Measurements from ENCODE around the gene SLC35F4. TPM values are rescaled to one million over a fixed set of nuclear protein-coding genes. Genes with fewer than 3 reads are reported as not detected.
"Not testable (repeated sequence)": the region's sequence is repeated elsewhere in the genome, so short reads cannot be mapped to it uniquely, and the experiment has no call there.

The SLC35F4 gene
- total RNA-seq, 2 experiments from 2014 or later, result not detected

GRCh38 chr14:57870686-57871457 is 5.0 kb upstream of the SLC35F4 start:
- Mint-ChIP-seq H3K4me3 (no peak overlapping the region), H3K36me3 (no peaks in the 10 kb centered on the region), H3K9me3 (no peaks in the 10 kb centered on the region), H3K27ac (no peak overlapping the region), H3K27me3 (peaks cover 9% of the 10 kb centered on the region), H3K4me1 (ENCODE audit: low read depth) (no peaks in the 10 kb centered on the region)
- ChIA-PET CTCF (interaction anchor here (1.0 kb wide), 1 partner anchor 383 kb away, joined by 4 read pairs; no protein-coding TSS in a partner anchor), POLR2A (no interaction called here)
- no peak for DNase-seq
- intact Hi-C loops (cut with micrococcal nuclease), result no loop called here

GRCh38 chr14:57869617-57870016 is 3.7 kb upstream of the SLC35F4 start:
- ChIA-PET POLR2A (no interaction called here), CTCF (interaction anchor here (0.5 kb wide), 1 partner anchor 540 kb away, joined by 3 read pairs; no protein-coding TSS in a partner anchor)
- intact Hi-C loops (cut with micrococcal nuclease), result no loop called here
- DNase-seq, result no peak
- Mint-ChIP-seq H3K36me3 (no peaks in the 10 kb centered on the region), H3K9me3 (no peaks in the 10 kb centered on the region), H3K4me3 (no peak overlapping the region), H3K27ac (no peak overlapping the region), H3K27me3 (peaks cover 10% of the 10 kb centered on the region), H3K4me1 (ENCODE audit: low read depth) (no peaks in the 10 kb centered on the region)

GRCh38 chr14:57866199-57866705 is 360 bp upstream of the SLC35F4 start:
- CTCF ChIA-PET, result no interaction called here

DNA sequence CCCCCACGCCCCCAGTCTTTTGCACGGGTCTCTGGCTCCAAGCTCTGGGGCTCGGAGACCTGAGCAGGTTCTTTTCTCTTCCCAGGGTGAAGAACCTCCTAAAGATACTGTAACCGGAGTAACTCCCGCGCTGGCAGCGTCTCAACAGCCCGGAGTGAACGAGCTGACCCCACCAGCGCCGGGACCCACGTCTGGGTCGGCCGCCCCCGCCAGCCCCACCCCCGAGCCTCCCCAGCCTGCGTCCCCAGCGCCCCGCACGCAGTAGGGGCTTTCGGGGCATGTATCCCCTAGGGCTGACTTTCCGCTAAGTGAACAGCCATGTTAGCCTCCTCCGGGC is 858 bp downstream of the SLC35F4 start:
- Mint-ChIP-seq H3K27me3 (peaks cover 18% of the 10 kb centered on the region), H3K4me1 (ENCODE audit: low read depth) (no peaks in the 10 kb centered on the region), H3K27ac (no peak overlapping the region), H3K36me3 (no peaks in the 10 kb centered on the region), H3K9me3 (no peaks in the 10 kb centered on the region), H3K4me3 (no peak overlapping the region)
- POLR2A ChIA-PET, result no interaction called here
- intact Hi-C loops (cut with micrococcal nuclease), result no loop called here
- CTCF ChIA-PET, result no interaction called here
- no peak for DNase-seq

More at GRCh38 chr14:57866199-57866705, 360 bp upstream of the SLC35F4 start:
- H3K4me3 Mint-ChIP-seq, result no peak overlapping the region
- no peaks in the 10 kb centered on the region for H3K9me3 Mint-ChIP-seq
- no peak overlapping the region for H3K27ac Mint-ChIP-seq
- H3K36me3 Mint-ChIP-seq, result no peaks in the 10 kb centered on the region
- POLR2A ChIA-PET, result no interaction called here
- intact Hi-C loops (cut with micrococcal nuclease), result no loop called here
- peaks cover 18% of the 10 kb centered on the region for H3K27me3 Mint-ChIP-seq
- DNase-seq, result no peak
- H3K4me1 Mint-ChIP-seq (ENCODE audit: low read depth), result no peaks in the 10 kb centered on the region

- POLR2A ChIA-PET, result no interaction called here
- intact Hi-C loops (cut with micrococcal nuclease), result no loop called here
- no peak for DNase-seq
These were observed 1.2 kb downstream of the SLC35F4 start for GRCh38 chr14:57864659-57865058.

DNA sequence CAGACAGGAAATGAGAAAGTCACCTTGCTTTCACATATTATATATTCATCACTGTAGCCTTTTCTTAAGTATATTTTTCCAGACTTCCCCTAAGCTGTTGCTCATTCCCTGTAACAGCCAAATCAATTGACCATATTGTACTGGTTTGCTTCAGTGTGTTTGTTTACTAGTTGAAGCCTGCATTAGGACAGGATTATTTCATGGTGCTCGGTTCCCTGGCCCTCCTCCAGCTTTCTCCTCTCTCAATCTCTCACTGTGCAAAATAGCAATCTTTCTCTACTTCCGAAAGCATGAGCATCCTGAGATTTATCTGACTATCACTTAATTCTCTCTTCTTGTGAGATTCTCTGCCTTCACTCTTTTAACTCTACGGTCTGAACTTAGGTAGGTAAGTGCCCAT is 2.4 kb downstream of the SLC35F4 start:
- Mint-ChIP-seq H3K4me3 (no peak overlapping the region), H3K36me3 (no peaks in the 10 kb centered on the region), H3K27me3 (peaks cover 18% of the 10 kb centered on the region), H3K9me3 (no peaks in the 10 kb centered on the region), H3K4me1 (ENCODE audit: low read depth) (no peaks in the 10 kb centered on the region), H3K27ac (no peak overlapping the region)
- CTCF ChIA-PET, result no interaction called here
- intact Hi-C loops (cut with micrococcal nuclease), result no loop called here
- POLR2A ChIA-PET, result no interaction called here
- no peak for DNase-seq

More at GRCh38 chr14:57864659-57865058, 1.2 kb downstream of the SLC35F4 start:
- Mint-ChIP-seq H3K4me1 (ENCODE audit: low read depth) (no peaks in the 10 kb centered on the region), H3K27me3 (peaks cover 18% of the 10 kb centered on the region), H3K9me3 (no peaks in the 10 kb centered on the region), H3K27ac (no peak overlapping the region), H3K4me3 (no peak overlapping the region), H3K36me3 (no peaks in the 10 kb centered on the region)
- CTCF ChIA-PET, result no interaction called here

GRCh38 chr14:57855666-57856065 is 10.2 kb downstream of the SLC35F4 start:
- H3K4me1 Mint-ChIP-seq (ENCODE audit: low read depth); H3K36me3 Mint-ChIP-seq; DNase-seq; POLR2A ChIA-PET; H3K27me3 Mint-ChIP-seq; CTCF ChIA-PET; intact Hi-C loops (cut with micrococcal nuclease); H3K9me3 Mint-ChIP-seq; H3K4me3 Mint-ChIP-seq; H3K27ac Mint-ChIP-seq: not testable (repeated sequence)

- CTCF ChIA-PET, result no interaction called here
- H3K4me1 Mint-ChIP-seq (ENCODE audit: low read depth), result no peaks in the 10 kb centered on the region
- no peaks in the 10 kb centered on the region for H3K36me3 Mint-ChIP-seq
- POLR2A ChIA-PET, result no interaction called here
- H3K27me3 Mint-ChIP-seq, result no peaks in the 10 kb centered on the region
- H3K27ac Mint-ChIP-seq, result no peak overlapping the region
- no peak for DNase-seq
- intact Hi-C loops (cut with micrococcal nuclease), result no loop called here
- H3K9me3 Mint-ChIP-seq, result no peaks in the 10 kb centered on the region
- no peak overlapping the region for H3K4me3 Mint-ChIP-seq
These were observed 11.3 kb downstream of the SLC35F4 start for GRCh38 chr14:57854571-57854970.

- POLR2A ChIA-PET, result no interaction called here
- no peak for DNase-seq
- Mint-ChIP-seq H3K36me3 (no peaks in the 10 kb centered on the region), H3K4me1 (ENCODE audit: low read depth) (no peaks in the 10 kb centered on the region), H3K4me3 (no peak overlapping the region), H3K9me3 (no peaks in the 10 kb centered on the region), H3K27ac (no peak overlapping the region), H3K27me3 (no peaks in the 10 kb centered on the region)
- CTCF ChIA-PET, result no interaction called here
- intact Hi-C loops (cut with micrococcal nuclease), result no loop called here
These were observed 14.5 kb downstream of the SLC35F4 start for GRCh38 chr14:57851354-57851753.

DNA sequence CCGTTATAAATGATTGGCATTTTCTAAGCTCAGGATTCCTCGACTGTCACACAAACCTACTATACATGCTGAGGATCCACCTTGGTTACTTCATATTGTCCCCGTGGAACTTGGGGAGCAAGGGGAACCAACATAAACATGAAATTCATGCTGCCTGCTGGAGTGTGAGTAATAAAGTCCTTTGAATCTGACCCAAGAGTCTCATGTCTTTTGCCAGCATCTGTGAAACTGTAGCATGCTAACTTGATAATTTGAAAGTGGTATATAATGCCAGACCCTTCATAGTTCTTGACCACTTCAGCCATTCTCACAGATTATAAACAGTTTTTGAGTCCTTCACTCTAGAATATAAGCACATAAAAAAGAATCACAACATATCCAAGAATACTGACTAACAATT is 17.1 kb downstream of the SLC35F4 start:
- H3K9me3 Mint-ChIP-seq, result no peaks in the 10 kb centered on the region
- CTCF ChIA-PET, result no interaction called here
- no peak overlapping the region for H3K4me3 Mint-ChIP-seq
- no peaks in the 10 kb centered on the region for H3K4me1 Mint-ChIP-seq (ENCODE audit: low read depth)
- no peak for DNase-seq
- H3K27ac Mint-ChIP-seq, result no peak overlapping the region
- POLR2A ChIA-PET, result no interaction called here
- no peaks in the 10 kb centered on the region for H3K36me3 Mint-ChIP-seq
- intact Hi-C loops (cut with micrococcal nuclease), result no loop called here
- no peaks in the 10 kb centered on the region for H3K27me3 Mint-ChIP-seq

- ChIA-PET POLR2A (no interaction called here), CTCF (no interaction called here)
- Mint-ChIP-seq H3K36me3 (no peaks in the 10 kb centered on the region), H3K27me3 (no peaks in the 10 kb centered on the region), H3K27ac (no peak overlapping the region), H3K9me3 (no peaks in the 10 kb centered on the region), H3K4me3 (no peak overlapping the region), H3K4me1 (ENCODE audit: low read depth) (no peaks in the 10 kb centered on the region)
- no peak for DNase-seq
- intact Hi-C loops (cut with micrococcal nuclease), result no loop called here
These were observed 17.5 kb downstream of the SLC35F4 start for GRCh38 chr14:57848353-57848752.

DNA sequence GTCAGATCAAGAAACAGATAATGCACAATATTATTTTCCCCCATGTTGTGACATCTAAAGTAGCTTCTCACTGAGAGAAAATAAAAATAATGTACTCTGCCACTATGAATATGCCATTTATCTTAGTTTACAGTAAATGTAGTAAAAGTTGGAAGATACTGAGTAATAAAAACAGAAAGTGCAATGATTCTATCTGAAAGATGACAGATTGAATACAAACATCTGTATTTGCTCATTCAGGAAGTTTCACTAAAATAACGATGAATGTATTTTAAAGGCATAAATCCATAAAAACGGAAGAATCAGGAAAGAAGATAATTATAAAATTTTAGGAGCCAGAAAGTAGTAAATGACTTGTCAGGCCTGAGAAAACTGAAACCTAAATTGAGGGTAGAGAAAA is 18.2 kb downstream of the SLC35F4 start:
- intact Hi-C loops (cut with micrococcal nuclease), result no loop called here
- no peaks in the 10 kb centered on the region for H3K36me3 Mint-ChIP-seq
- ChIA-PET CTCF (no interaction called here), POLR2A (no interaction called here)
- no peaks in the 10 kb centered on the region for H3K27me3 Mint-ChIP-seq
- no peak for DNase-seq
- no peaks in the 10 kb centered on the region for H3K4me1 Mint-ChIP-seq (ENCODE audit: low read depth)
- no peaks in the 10 kb centered on the region for H3K9me3 Mint-ChIP-seq
- H3K27ac Mint-ChIP-seq, result no peak overlapping the region
- H3K4me3 Mint-ChIP-seq, result no peak overlapping the region

DNA sequence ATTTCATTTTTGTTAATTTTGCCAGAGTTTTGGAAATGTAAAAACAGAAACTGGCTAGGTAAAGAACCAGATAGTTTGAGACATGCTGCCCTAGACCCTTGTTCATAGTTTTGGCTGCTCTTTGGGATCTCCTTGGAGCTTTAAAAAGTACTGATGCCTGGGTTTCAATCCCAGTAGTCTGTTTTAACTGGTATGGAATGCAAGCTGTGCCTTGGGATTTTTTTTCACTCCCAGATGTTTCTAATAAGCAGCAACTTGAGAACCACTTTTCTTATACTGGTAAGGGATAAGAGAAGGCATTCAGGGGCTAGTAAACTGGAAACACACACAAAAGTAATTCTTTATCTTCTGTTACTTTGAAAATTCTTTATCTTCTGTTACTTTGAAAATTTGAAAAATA is 18.8 kb downstream of the SLC35F4 start:
- intact Hi-C loops (cut with micrococcal nuclease), result no loop called here
- no peaks in the 10 kb centered on the region for H3K36me3 Mint-ChIP-seq
- CTCF ChIA-PET, result no interaction called here

More for the DNA sequence above, 18.8 kb downstream of the SLC35F4 start:
- Mint-ChIP-seq H3K27me3 (no peaks in the 10 kb centered on the region), H3K27ac (no peak overlapping the region), H3K4me1 (ENCODE audit: low read depth) (no peaks in the 10 kb centered on the region), H3K9me3 (no peaks in the 10 kb centered on the region), H3K4me3 (no peak overlapping the region)
- POLR2A ChIA-PET, result no interaction called here
- no peak for DNase-seq

Measured in activated CD4-positive, alpha-beta memory T cell treated with anti-CD3 and anti-CD28 coated beads for 36 hours (primary cell).